ENCODE results near the gene DPPA4. TPM values are rescaled to one million over a fixed set of nuclear protein-coding genes. Genes with fewer than 3 reads are reported as not detected.

The DPPA4 gene
- total RNA-seq, 6 experiments from 2014 or later, result 0.39 to 1.3 (median 0.65) TPM; not detected in 2

GRCh38 chr3:109297496-109297895, 39.9 kb downstream of the DPPA4 start:
- 77% methylated on average over 2 of the region's 2 CpGs for WGBS (ENCODE audit: insufficient coverage, low coverage, low lambda C conversion rate, missing lambda C conversion rate)
- no peak for ATAC-seq

GRCh38 chr3:109284071-109284470, 53.3 kb downstream of the DPPA4 start:
- H3K9me3 ChIP-seq, result no peaks in the 10 kb centered on the region
- no peak overlapping the region for H3K4me3 ChIP-seq
- H3K27me3 ChIP-seq, result no peaks in the 10 kb centered on the region
- TF ChIP-seq POLR2A (IDR thresholded peaks at IDR 0.05), result no peak
- TF ChIP-seq, protein P1, sequence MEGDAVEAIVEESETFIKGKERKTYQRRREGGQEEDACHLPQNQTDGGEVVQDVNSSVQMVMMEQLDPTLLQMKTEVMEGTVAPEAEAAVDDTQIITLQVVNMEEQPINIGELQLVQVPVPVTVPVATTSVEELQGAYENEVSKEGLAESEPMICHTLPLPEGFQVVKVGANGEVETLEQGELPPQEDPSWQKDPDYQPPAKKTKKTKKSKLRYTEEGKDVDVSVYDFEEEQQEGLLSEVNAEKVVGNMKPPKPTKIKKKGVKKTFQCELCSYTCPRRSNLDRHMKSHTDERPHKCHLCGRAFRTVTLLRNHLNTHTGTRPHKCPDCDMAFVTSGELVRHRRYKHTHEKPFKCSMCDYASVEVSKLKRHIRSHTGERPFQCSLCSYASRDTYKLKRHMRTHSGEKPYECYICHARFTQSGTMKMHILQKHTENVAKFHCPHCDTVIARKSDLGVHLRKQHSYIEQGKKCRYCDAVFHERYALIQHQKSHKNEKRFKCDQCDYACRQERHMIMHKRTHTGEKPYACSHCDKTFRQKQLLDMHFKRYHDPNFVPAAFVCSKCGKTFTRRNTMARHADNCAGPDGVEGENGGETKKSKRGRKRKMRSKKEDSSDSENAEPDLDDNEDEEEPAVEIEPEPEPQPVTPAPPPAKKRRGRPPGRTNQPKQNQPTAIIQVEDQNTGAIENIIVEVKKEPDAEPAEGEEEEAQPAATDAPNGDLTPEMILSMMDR (IDR thresholded peaks at IDR 0.05), result no peak
- intact Hi-C loops (cut with DNase I), result no loop called here
- no peaks in the 10 kb centered on the region for H3K36me3 ChIP-seq
- H3K27ac ChIP-seq, result no peak overlapping the region
- H3K4me1 ChIP-seq, result no peaks in the 10 kb centered on the region
- DNase-seq, result no peak
- no peak for ATAC-seq

More at GRCh38 chr3:109297496-109297895, 39.9 kb downstream of the DPPA4 start:
- intact Hi-C loops (cut with DNase I), result no loop called here
- DNase-seq, result no peak
- no peak overlapping the region for H3K27ac ChIP-seq
- no peak overlapping the region for H3K4me3 ChIP-seq
- no peaks in the 10 kb centered on the region for H3K4me1 ChIP-seq
- TF ChIP-seq, protein P1 (IDR thresholded peaks at IDR 0.05), result no peak
- TF ChIP-seq POLR2A (IDR thresholded peaks at IDR 0.05), result no peak
- H3K27me3 ChIP-seq, result no peaks in the 10 kb centered on the region
- no peaks in the 10 kb centered on the region for H3K36me3 ChIP-seq
- no peaks in the 10 kb centered on the region for H3K9me3 ChIP-seq

DNA sequence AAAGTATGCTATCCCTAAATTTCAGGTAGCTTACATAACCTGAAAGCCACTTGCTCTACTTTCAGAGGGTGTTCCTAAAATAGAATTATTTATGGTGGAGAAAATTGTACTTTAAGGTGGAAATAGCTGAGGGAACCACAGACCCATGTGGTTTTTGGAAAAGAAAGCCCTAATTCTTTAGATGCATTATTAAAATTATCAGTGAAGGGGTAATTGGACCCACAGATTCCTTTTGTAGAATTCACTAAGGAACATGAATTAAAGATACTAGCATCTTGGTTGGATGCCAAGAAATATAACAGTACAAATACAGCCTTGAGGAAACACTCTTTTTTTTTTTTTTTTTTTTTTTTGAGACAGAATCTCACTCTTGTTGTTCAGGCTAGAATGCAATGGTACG, 58.8 kb downstream of the DPPA4 start:
- Histone ChIP-seq H3K4me3 (no peak overlapping the region), H3K4me1 (no peaks in the 10 kb centered on the region), H3K27ac (no peak overlapping the region), H3K27me3 (no peaks in the 10 kb centered on the region), H3K9me3 (no peaks in the 10 kb centered on the region), H3K36me3 (no peaks in the 10 kb centered on the region)
- no peak for DNase-seq
- ATAC-seq, result no peak
- TF ChIP-seq, protein P1 (IDR thresholded peaks at IDR 0.05), result no peak
- no peak for TF ChIP-seq POLR2A (IDR thresholded peaks at IDR 0.05)
- intact Hi-C loops (cut with DNase I), result loop anchor here (10.0 kb wide), 2 partner anchors 116 to 126 kb away; no protein-coding TSS in a partner anchor
- WGBS (ENCODE audit: insufficient coverage, low coverage, low lambda C conversion rate, missing lambda C conversion rate), result 100% methylated on average over 1 of the region's 1 CpG

DNA sequence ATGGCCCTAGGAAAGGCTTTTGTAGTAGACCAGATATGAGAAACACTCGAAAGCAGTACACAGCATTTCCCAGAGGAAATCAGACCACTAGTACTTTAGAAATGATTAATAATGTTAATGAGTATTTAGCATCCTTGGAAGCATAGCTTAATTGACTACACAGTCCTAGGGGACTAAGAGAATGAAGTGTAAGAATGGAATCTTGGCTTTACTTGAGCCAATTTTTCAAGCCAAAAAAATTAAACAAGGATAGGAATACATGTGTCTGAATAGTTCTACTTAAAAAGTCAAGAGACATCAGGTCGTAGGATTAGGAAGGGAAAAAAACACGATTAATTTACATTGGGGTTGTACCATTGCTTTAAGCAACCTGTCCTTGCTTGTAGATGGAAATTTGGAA, 59.2 kb downstream of the DPPA4 start:
- H3K4me3 ChIP-seq, result no peak overlapping the region
- H3K27me3 ChIP-seq, result no peaks in the 10 kb centered on the region
- 66% methylated on average over 3 of the region's 3 CpGs for WGBS (ENCODE audit: insufficient coverage, low coverage, low lambda C conversion rate, missing lambda C conversion rate)
- no peaks in the 10 kb centered on the region for H3K36me3 ChIP-seq
- DNase-seq, result no peak
- TF ChIP-seq, protein P1 (IDR thresholded peaks at IDR 0.05), result no peak
- no peak for TF ChIP-seq POLR2A (IDR thresholded peaks at IDR 0.05)
- no peak overlapping the region for H3K27ac ChIP-seq
- intact Hi-C loops (cut with DNase I), result loop anchor here (10.0 kb wide), 2 partner anchors 117 to 127 kb away; no protein-coding TSS in a partner anchor
- no peak for ATAC-seq
- no peaks in the 10 kb centered on the region for H3K9me3 ChIP-seq
- no peaks in the 10 kb centered on the region for H3K4me1 ChIP-seq

Small RNA genes within 50 kb of the gene (small RNA-seq; reads per million reads assigned to genes)
- gene AC124945.1 (0 reads per million in 2 experiments), gene RF00017 (0 reads per million in 2 experiments)

Other genes starting within 250 kb of the DPPA4 start
- gene MORC1, start 219.4 kb downstream of the DPPA4 start, total RNA-seq, result under 1 TPM in 4 of 6 experiments, not detected in 2; 0.07 to 0.16 (median 0.14) TPM
- 10 to 100 TPM in 3 of 6 experiments, 1 to 10 TPM in 3; 3.3 to 12.6 (median 9.5) TPM for gene C3orf85, start 200.8 kb downstream of the DPPA4 start, total RNA-seq
- gene DPPA2, start 21.0 kb downstream of the DPPA4 start, total RNA-seq, result not detected

All from right lobe of liver (tissue), 6 donors.